ENCODE results near the gene FMNL3.

DNA sequence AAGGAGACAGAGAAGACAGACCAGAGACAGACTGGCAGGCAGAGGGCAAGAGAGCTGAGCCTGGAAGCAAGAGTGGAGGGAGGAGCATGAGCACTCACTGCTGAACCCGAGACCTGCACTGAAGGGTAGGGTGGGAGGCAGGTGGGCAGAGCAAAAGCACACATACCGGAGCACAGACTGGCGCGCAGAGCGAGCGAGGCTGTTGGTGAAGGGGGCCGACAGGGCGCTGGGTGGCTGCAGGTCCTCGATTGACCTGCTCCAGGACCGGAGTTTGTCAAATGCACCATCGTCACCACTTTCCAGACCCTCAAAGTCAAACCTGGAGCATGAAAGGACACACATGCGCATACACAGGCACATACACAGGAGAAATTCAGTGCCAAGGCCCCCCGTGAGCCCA is 48.9 kb downstream of the FMNL3 start:
- TF ChIP-seq LEF1 (IDR thresholded peaks at IDR 0.05; ENCODE audit: borderline replicate concordance), result no peak
- no peak for TF ChIP-seq ARNT (IDR thresholded peaks at IDR 0.05)
- no peak for TF ChIP-seq FOXA1 (IDR thresholded peaks at IDR 0.05)
